Prostate gland (tissue), 2 donors: ENCODE measurements around the gene GABBR2.

Source experiments
- CTCF ChIP-seq, 4 experiments: fragments of 200-600 bp in 2 of 4; fragments of 450-650 bp in 2 of 4; sonication (generic) in 2 of 4; IDR thresholded peaks; 1 replicate in 3 of 4; 2 replicates in 1 of 4; pipeline ENCODE4 v1.5.1; 2016 to 2019; ENCODE audit warnings: antibody characterized with exemption in 4 of 4, mild to moderate bottlenecking in 2 of 4, moderate library complexity in 2 of 4
- POLR2A ChIP-seq: fragments of 450-650 bp; IDR thresholded peaks from one replicate; pipeline ENCODE4 v1.6.1; 2016; ENCODE audit warnings: antibody characterized with exemption, mild to moderate bottlenecking

GRCh38 chr9:98532147-98532546, 176.6 kb downstream of the GABBR2 start:
- TF ChIP-seq CTCF (IDR thresholded peaks at IDR 0.05): no peak
- no peak for TF ChIP-seq POLR2A
